Measurements from ENCODE around the gene MORC3.

The MORC3 gene

GRCh38 chr21:36344931-36345330, 24.9 kb downstream of the MORC3 start:
- Histone ChIP-seq H3K4me3 (ENCODE audit: low read depth, low read length) (no peak overlapping the region), H3K4me1 (ENCODE audit: control insufficient read depth, insufficient read depth, low read length) (no peaks in the 10 kb centered on the region), H3K36me3 (ENCODE audit: control insufficient read depth in 2 of 2, insufficient read depth in 1 of 2, low read length in 2 of 2) (peaks cover 86 to 90% of the 10 kb centered on the region in 2 experiments), H3K27ac (ENCODE audit: extremely low read depth, low read depth, low read length) (no peak overlapping the region), H3K9me3 (ENCODE audit: control insufficient read depth, insufficient read depth, low read depth, low read length) (no peaks in the 10 kb centered on the region)
- TF ChIP-seq ZNF121 (tag by site-specific recombination; IDR thresholded peaks at IDR 0.05), result no peak
- TF ChIP-seq ZNF398 (tag by site-specific recombination; IDR thresholded peaks at IDR 0.05), result no peak
- ChIA-PET POLR2A (interaction anchor here (1.1 to 1.2 kb wide), 2 partner anchors 9 to 25 kb away, joined by 3 to 6 read pairs; partner anchors contain the start of gene MORC3), CTCF (interaction anchor here (0.8 kb wide), 1 partner anchor 204 kb away, joined by 4 read pairs; no protein-coding TSS in a partner anchor)

- H3K4me3 ChIP-seq (ENCODE audit: low read depth, low read length), result no peak overlapping the region
- no peak overlapping the region for H3K27ac ChIP-seq (ENCODE audit: extremely low read depth, low read depth, low read length)
- no peaks in the 10 kb centered on the region for H3K4me1 ChIP-seq (ENCODE audit: control insufficient read depth, insufficient read depth, low read length)
- POLR2A ChIA-PET, result no interaction called here
- CTCF ChIA-PET, result interaction anchor here (0.6 to 1.2 kb wide), 4 partner anchors 15 to 205 kb away, joined by 3 to 5 read pairs (median 4); no protein-coding TSS in a partner anchor
- peaks cover 81 to 88% of the 10 kb centered on the region in 2 experiments for H3K36me3 ChIP-seq (ENCODE audit: control insufficient read depth in 2 of 2, insufficient read depth in 1 of 2, low read length in 2 of 2)
- H3K9me3 ChIP-seq (ENCODE audit: control insufficient read depth, insufficient read depth, low read depth, low read length), result no peaks in the 10 kb centered on the region
- TF ChIP-seq ZNF280C (tag by site-specific recombination; IDR thresholded peaks at IDR 0.05) (no peak), ZNF23 (tag by site-specific recombination; IDR thresholded peaks at IDR 0.05; ENCODE audit: borderline replicate concordance) (no peak), ZNF473 (tag by site-specific recombination; IDR thresholded peaks at IDR 0.05) (no peak), ZNF248 (tag by site-specific recombination; IDR thresholded peaks at IDR 0.05) (no peak), ZNF280D (tag by site-specific recombination; IDR thresholded peaks at IDR 0.05) (no peak), ZBTB48 (tag by site-specific recombination; IDR thresholded peaks at IDR 0.05) (no peak), ZNF24 (tag by site-specific recombination; IDR thresholded peaks at IDR 0.05) (no peak), ZSCAN5A (tag by site-specific recombination; IDR thresholded peaks at IDR 0.05) (no peak), ZBTB20 (tag by site-specific recombination; IDR thresholded peaks at IDR 0.05) (no peak), ZNF629 (tag by site-specific recombination; IDR thresholded peaks at IDR 0.05) (peak; percentile 71), ZNF394 (tag by site-specific recombination; IDR thresholded peaks at IDR 0.05; ENCODE audit: borderline replicate concordance) (no peak), ZNF571 (tag by site-specific recombination; IDR thresholded peaks at IDR 0.05) (no peak), PRDM1 (tag by site-specific recombination; IDR thresholded peaks at IDR 0.05) (peak; percentile 41; the same call in 1 of the 2 replicates), ZNF600 (tag by site-specific recombination; IDR thresholded peaks at IDR 0.05) (0 out of 2 replicates have a peak, but pooled peaks have one; percentile 28), KLF8 (tag by site-specific recombination; IDR thresholded peaks at IDR 0.05) (no peak), ZNF692 (tag by site-specific recombination; IDR thresholded peaks at IDR 0.05) (0 out of 2 replicates have a peak, but pooled peaks have one; percentile 15), ZNF416 (tag by site-specific recombination; IDR thresholded peaks at IDR 0.05) (no peak), ZNF202 (tag by site-specific recombination; IDR thresholded peaks at IDR 0.05; ENCODE audit: borderline replicate concordance) (no peak), ZNF274 (IDR thresholded peaks at IDR 0.05; ENCODE audit: low read length) (no peak), ZNF274 (tag by site-specific recombination; IDR thresholded peaks at IDR 0.05; ENCODE audit: borderline replicate concordance) (no peak)
These were observed 27.4 kb downstream of the MORC3 start for GRCh38 chr21:36347278-36347961.
